ENCODE results near the gene POU2AF1. TPM values are rescaled to one million over a fixed set of nuclear protein-coding genes. Genes with fewer than 3 reads are reported as not detected.
A peak's percentile ranks its signal among the peaks of the same experiment; 100 is the strongest.

Gene POU2AF1
- total and polyA plus RNA-seq, 2 of the 13 experiments (the other 11 are each of a cell fraction or from before 2014, with no cell fraction given) = 1.9 to 3.6 TPM

DNA sequence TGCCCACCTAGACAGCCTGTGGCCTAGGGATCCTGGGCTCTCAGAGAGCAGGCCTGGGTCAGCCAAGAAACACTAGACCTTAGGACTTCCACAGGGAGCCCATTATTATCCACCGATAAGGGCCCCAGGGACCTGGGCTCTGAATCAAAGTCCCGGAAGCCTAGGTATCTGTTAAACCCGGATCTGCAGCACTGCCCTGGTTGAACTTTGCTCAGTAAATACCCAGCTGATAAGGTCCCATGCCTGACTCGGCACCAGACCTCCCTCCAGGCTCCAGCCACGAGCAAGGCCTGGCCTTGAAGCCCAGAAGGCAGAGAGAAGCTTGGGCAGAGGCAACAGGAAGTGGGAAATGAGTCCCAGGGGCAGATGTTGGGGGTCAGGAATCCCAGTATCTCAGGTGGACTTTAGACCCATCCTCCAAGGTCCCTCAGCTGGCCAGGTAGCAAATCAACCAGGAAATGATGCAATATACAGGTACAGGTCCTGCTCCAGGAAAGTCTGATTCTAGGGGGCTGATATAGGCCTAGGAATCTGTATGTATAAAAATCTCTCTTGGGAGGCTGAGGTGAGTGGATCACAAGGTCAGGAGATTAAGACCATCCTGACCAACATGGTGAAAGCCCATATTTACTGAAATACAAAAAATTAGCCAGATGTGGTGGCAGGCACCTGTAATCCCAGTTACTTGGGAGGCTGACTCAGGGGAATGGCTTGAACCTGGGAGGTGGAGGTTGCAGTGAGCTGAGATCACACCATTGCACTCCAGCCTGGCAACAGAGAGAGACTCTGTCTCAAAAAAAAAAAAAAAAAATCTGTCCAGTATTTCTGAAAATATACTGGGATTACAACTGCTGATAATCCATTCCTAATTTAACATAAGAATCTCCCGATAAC lies 18.7 kb downstream of the POU2AF1 start (continued):
- TF ChIP-seq ZNF331 (CRISPR knock-in tag; IDR thresholded peaks at IDR 0.05) (peak; percentile 86), ZSCAN30 (CRISPR knock-in tag; IDR thresholded peaks at IDR 0.05) (0 out of 2 replicates have a peak, but pooled peaks have one; percentile 30), ZNF674 (CRISPR knock-in tag; IDR thresholded peaks at IDR 0.05; ENCODE audit: low read depth) (0 out of 2 replicates have a peak, but pooled peaks have one; percentile 28), ZNF101 (CRISPR knock-in tag; IDR thresholded peaks at IDR 0.05; ENCODE audit: borderline replicate concordance, low read depth) (0 out of 2 replicates have a peak, but pooled peaks have one; percentile 41), SP5 (CRISPR knock-in tag; IDR thresholded peaks at IDR 0.05; ENCODE audit: borderline replicate concordance, low read depth) (peak; percentile 70; the same call in 1 of the 2 replicates), GABPA (IDR thresholded peaks at IDR 0.05; ENCODE audit: low read depth, low read length) (0 out of 2 replicates have a peak, but pooled peaks have one; percentile 7), GABPA (CRISPR knock-in tag; IDR thresholded peaks at IDR 0.05; ENCODE audit: low read depth) (no peak), ELF4 (CRISPR knock-in tag; IDR thresholded peaks at IDR 0.05; ENCODE audit: borderline replicate concordance) (peak; percentile 81), ZNF790 (CRISPR knock-in tag; IDR thresholded peaks at IDR 0.05; ENCODE audit: borderline replicate concordance) (no peak), ZFP37 (CRISPR knock-in tag; IDR thresholded peaks at IDR 0.05; ENCODE audit: borderline replicate concordance) (peak; percentile 75; the same call in 1 of the 2 replicates), ZNF746 (CRISPR knock-in tag; IDR thresholded peaks at IDR 0.05) (peak; percentile 92), ZNF841 (CRISPR knock-in tag; IDR thresholded peaks at IDR 0.05; ENCODE audit: borderline replicate concordance) (no peak), SNAPC2 (CRISPR knock-in tag; IDR thresholded peaks at IDR 0.05) (0 out of 2 replicates have a peak, but pooled peaks have one; percentile 57), ZNF142 (CRISPR knock-in tag; IDR thresholded peaks at IDR 0.05) (peak; percentile 59; the same call in 1 of the 2 replicates), ZNF629 (CRISPR knock-in tag; conservative IDR thresholded peaks at IDR 0.05) (peak; percentile 58), SIX4 (CRISPR knock-in tag; IDR thresholded peaks at IDR 0.05) (peak; percentile 89), MAFF (IDR thresholded peaks at IDR 0.05; ENCODE audit: low read depth, low read length) (peak; percentile 14; the same call in 1 of the 2 replicates), NFKB2 (CRISPR knock-in tag; IDR thresholded peaks at IDR 0.05; ENCODE audit: borderline replicate concordance) (peak; percentile 92; the same call in 1 of the 2 replicates), ZNF292 (CRISPR knock-in tag; IDR thresholded peaks at IDR 0.05; ENCODE audit: borderline replicate concordance, low read depth) (0 out of 2 replicates have a peak, but pooled peaks have one; percentile 87), POLR2A (IDR thresholded peaks at IDR 0.05; ENCODE audit: insufficient read depth in 1 of 2, low read depth in 2 of 2, low read length in 2 of 2) (peak; percentile 32 to 36; a peak in 1 of 4 replicates), ZNF782 (CRISPR knock-in tag; IDR thresholded peaks at IDR 0.05; ENCODE audit: borderline replicate concordance) (0 out of 2 replicates have a peak, but pooled peaks have one; percentile 39), SALL2 (CRISPR knock-in tag; IDR thresholded peaks at IDR 0.05) (peak; percentile 93), ETV5 (CRISPR knock-in tag; IDR thresholded peaks at IDR 0.05; ENCODE audit: borderline replicate concordance) (peak; percentile 100)
